Panc1 (cell line): ENCODE measurements around the gene CORIN. TPM values are rescaled to one million over a fixed set of nuclear protein-coding genes. Genes with fewer than 3 reads are reported as not detected.

ENCODE experiments used
- ATAC-seq: fragments of 200-7000 bp; cut with Tn5 transposase; 2 replicates; pipeline ENCODE4 v1.9.1; 2020; ENCODE audit warnings: mild to moderate bottlenecking, moderate library complexity
- BruUV-seq: library from RNA; stranded (reverse); fragments of 400-500 nt; replicated peaks from 2 replicates; lab custom pipeline; 2021; lab: Mats Ljungman, UMichigan
- CTCF ChIA-PET: fragments of 300-600 bp; sonication (Branson Sonifier 250); formaldehyde crosslinking; loops from one replicate; lab custom pipeline; 2022; ENCODE audit warnings: antibody characterized with exemption; lab: Charles Lee
- POLR2A ChIA-PET: fragments of 300-600 bp; sonication (Branson Sonifier 250); formaldehyde crosslinking; loops from one replicate; lab custom pipeline; 2022; ENCODE audit warnings: antibody characterized with exemption; lab: Charles Lee
- DNase-seq: peaks from one replicate; pipeline ENCODE4 v3.0.0-alpha.2; 2010; ENCODE audit warnings: low read depth, low spot score
- H3K27ac ChIP-seq: 2 replicates; pipeline ENCODE4 v1.5.1; 2011; ENCODE audit warnings: mild to moderate bottlenecking, low read length, inconsistent platforms
- H3K27me3 ChIP-seq: fragments of 200-500 bp; sonication (Bioruptor generic); 2 replicates; pipeline ENCODE4 v1.6.0; 2014; ENCODE audit warnings: low read length, inconsistent platforms; ENCODE audit not compliant: control insufficient read depth, insufficient read depth
- H3K36me3 ChIP-seq: fragments of 200-500 bp; sonication (Bioruptor generic); 2 replicates; pipeline ENCODE4 v1.5.1; 2014; ENCODE audit warnings: inconsistent platforms, mild to moderate bottlenecking, low read length, moderate library complexity; ENCODE audit not compliant: control insufficient read depth, insufficient read depth
- H3K4me1 ChIP-seq: 2 replicates; pipeline ENCODE4 v1.5.1; 2011; ENCODE audit warnings: inconsistent platforms, mild to moderate bottlenecking, low read length, moderate library complexity; ENCODE audit not compliant: control insufficient read depth, insufficient read depth
- H3K4me3 ChIP-seq, 2 experiments: 2 replicates each; pipeline ENCODE4 v1.5.1; 2011 to 2012; ENCODE audit warnings: low read depth in 2 of 2, low read length in 2 of 2, mild to moderate bottlenecking in 2 of 2, inconsistent platforms in 1 of 2, moderate library complexity in 1 of 2
- H3K9me3 ChIP-seq: fragments of 200-500 bp; sonication (Bioruptor generic); 2 replicates; pipeline ENCODE4 v1.5.1; 2014; ENCODE audit warnings: low read depth, mild to moderate bottlenecking, inconsistent platforms, low read length, moderate library complexity; ENCODE audit not compliant: control insufficient read depth, insufficient read depth
- CTCF ChIP-seq: fragments of 450-650 bp; IDR thresholded peaks from 2 replicates; pipeline ENCODE4 v1.5.1; 2017; ENCODE audit warnings: mild to moderate bottlenecking
- POLR2AphosphoS5 ChIP-seq: IDR thresholded peaks from 2 replicates; pipeline ENCODE4 v1.6.1; 2012; ENCODE audit warnings: mild to moderate bottlenecking, low read depth, low read length, moderate library complexity
- REST ChIP-seq, 2 experiments: IDR thresholded peaks; 2 replicates each; pipeline ENCODE4 v1.6.1; 2011 to 2012; ENCODE audit warnings: low read depth in 2 of 2, control low read depth in 1 of 2, low read length in 1 of 2, mild to moderate bottlenecking in 1 of 2, moderate library complexity in 1 of 2; ENCODE audit not compliant: insufficient read depth in 1 of 2
- SIN3A ChIP-seq: IDR thresholded peaks from 2 replicates; pipeline ENCODE4 v1.6.1; 2012; ENCODE audit warnings: low read depth, mild to moderate bottlenecking, low read length, moderate library complexity, borderline replicate concordance; ENCODE audit not compliant: insufficient read depth
- TCF7L2 ChIP-seq: IDR thresholded peaks from 2 replicates; pipeline ENCODE4 v1.6.1; 2011; ENCODE audit warnings: mild to moderate bottlenecking, low read depth, low read length, inconsistent platforms
- in situ Hi-C: cut with HindIII; loops from 2 replicates; pipeline ENCODE4 v1.10.0; 2016; ENCODE audit warnings: low sequenced_read_pairs, low pct_unique_long_range_greater_than_20kb
- intact Hi-C: fragments of 100-400 bp; cut with micrococcal nuclease; formaldehyde crosslinking; loops from one replicate; pipeline ENCODE4 v1.10.0; 2022; ENCODE audit not compliant: unreplicated experiment
- total RNA-seq: library from RNA; stranded (reverse); gene quantifications from one replicate; pipeline ENCODE4 v1.2.1, GENCODE V29; 2021; ENCODE audit not compliant: unreplicated experiment

CORIN gene
- total RNA-seq, 1 experiment from 2014 or later, result not detected

- DNase-seq (no peak), ATAC-seq (no peak)
- ChIA-PET POLR2A (no interaction called here), CTCF (no interaction called here)
- in situ Hi-C loops (no loop called here), intact Hi-C loops (no loop called here)
- no TSS peak for BruUV-seq
- Histone ChIP-seq H3K4me3 (no peak overlapping the region), H3K4me1 (no peaks in the 10 kb centered on the region), H3K36me3 (no peaks in the 10 kb centered on the region), H3K27ac (no peak overlapping the region), H3K9me3 (no peaks in the 10 kb centered on the region), H3K27me3 (no peaks in the 10 kb centered on the region)
- TF ChIP-seq SIN3A, result no peak
- no peak for TF ChIP-seq TCF7L2
- no peak for TF ChIP-seq REST (IDR thresholded peaks at IDR 0.05; ENCODE audit: insufficient read depth in 1 of 2, low read depth in 2 of 2, low read length in 1 of 2)
- no peak for TF ChIP-seq POLR2AphosphoS5
- TF ChIP-seq CTCF, result no peak
Observed at GRCh38 chr4:47729131-47729680, 108.7 kb downstream of the CORIN start.

GRCh38 chr4:47721892-47722575 lies 115.8 kb downstream of the CORIN start:
- Histone ChIP-seq H3K27ac (no peak overlapping the region), H3K9me3 (no peaks in the 10 kb centered on the region), H3K27me3 (no peaks in the 10 kb centered on the region; the same call in 1 of the 2 replicates), H3K4me3 (no peak overlapping the region), H3K4me1 (no peaks in the 10 kb centered on the region), H3K36me3 (no peaks in the 10 kb centered on the region)
- ChIA-PET POLR2A (no interaction called here), CTCF (no interaction called here)
- DNase-seq, result no peak
- no peak for ATAC-seq
- TF ChIP-seq TCF7L2 (no peak), POLR2AphosphoS5 (no peak), CTCF (no peak), REST (IDR thresholded peaks at IDR 0.05; ENCODE audit: insufficient read depth in 1 of 2, low read depth in 2 of 2, low read length in 1 of 2) (no peak), SIN3A (no peak)
- in situ Hi-C loops (no loop called here), intact Hi-C loops (no loop called here)
- BruUV-seq, result no TSS peak
